Neural cell (in vitro differentiated cells): ENCODE measurements around the gene TRERF1.

Experiments used
- POLR2AphosphoS5 ChIP-seq: IDR thresholded peaks from 2 replicates; pipeline ENCODE4 v1.6.1; 2012
- RAD21 ChIP-seq: fragments of 450-650 bp; conservative IDR thresholded peaks from 2 replicates; pipeline ENCODE4 v1.6.1; 2014; ENCODE audit warnings: antibody characterized with exemption, mild to moderate bottlenecking, moderate library complexity
- TF ChIP-seq, protein P1 (sequence below): fragments of 450-650 bp; IDR thresholded peaks from 2 replicates; pipeline ENCODE4 v1.5.1; 2014; ENCODE audit warnings: antibody characterized with exemption, mild to moderate bottlenecking, moderate library complexity; ENCODE audit not compliant: poor library complexity, severe bottlenecking

DNA sequence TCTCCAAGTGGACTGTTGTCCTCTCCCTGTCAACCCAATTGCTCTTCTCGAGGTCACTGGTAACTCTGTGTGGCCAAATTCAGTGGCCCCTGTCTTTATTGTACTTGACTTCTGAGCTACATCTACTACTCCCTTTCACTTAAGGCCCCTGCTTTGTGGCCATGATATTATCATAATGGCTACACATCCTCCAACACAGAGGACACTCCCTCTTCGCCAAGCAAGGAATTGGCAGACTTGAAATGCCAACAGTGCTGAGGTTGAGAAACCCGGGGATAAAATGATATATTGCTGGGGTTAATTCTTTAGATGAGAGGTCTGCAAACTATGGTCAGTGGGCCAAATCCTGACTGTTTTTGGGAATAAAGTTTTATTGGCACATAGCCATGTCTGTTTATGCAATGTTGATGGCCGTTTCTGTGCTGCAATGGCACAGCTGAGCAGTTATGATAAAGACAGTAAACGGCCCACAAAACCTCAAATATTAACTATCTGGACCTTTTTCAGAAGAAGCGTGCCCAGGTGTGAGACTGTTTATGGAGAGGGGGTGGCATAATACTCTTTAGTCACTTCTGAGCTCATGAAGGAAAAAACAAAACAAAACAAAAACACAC is 222.1 kb downstream of the TRERF1 start:
- TF ChIP-seq, protein P1, sequence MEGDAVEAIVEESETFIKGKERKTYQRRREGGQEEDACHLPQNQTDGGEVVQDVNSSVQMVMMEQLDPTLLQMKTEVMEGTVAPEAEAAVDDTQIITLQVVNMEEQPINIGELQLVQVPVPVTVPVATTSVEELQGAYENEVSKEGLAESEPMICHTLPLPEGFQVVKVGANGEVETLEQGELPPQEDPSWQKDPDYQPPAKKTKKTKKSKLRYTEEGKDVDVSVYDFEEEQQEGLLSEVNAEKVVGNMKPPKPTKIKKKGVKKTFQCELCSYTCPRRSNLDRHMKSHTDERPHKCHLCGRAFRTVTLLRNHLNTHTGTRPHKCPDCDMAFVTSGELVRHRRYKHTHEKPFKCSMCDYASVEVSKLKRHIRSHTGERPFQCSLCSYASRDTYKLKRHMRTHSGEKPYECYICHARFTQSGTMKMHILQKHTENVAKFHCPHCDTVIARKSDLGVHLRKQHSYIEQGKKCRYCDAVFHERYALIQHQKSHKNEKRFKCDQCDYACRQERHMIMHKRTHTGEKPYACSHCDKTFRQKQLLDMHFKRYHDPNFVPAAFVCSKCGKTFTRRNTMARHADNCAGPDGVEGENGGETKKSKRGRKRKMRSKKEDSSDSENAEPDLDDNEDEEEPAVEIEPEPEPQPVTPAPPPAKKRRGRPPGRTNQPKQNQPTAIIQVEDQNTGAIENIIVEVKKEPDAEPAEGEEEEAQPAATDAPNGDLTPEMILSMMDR: no peak
- TF ChIP-seq POLR2AphosphoS5 (no peak), RAD21 (no peak)
